ENCODE results near the gene FAM136A. TPM values are rescaled to one million over a fixed set of nuclear protein-coding genes. Genes with fewer than 3 reads are reported as not detected.
"Not testable (repeated sequence)": the region's sequence is repeated elsewhere in the genome, so short reads cannot be mapped to it uniquely, and the experiment has no call there.

Gene FAM136A
- total and polyA plus RNA-seq, 2 donors (not counting 1 experiment from before 2014, with no cell fraction given): 31.1 to 41.6 TPM

GRCh38 chr2:70303186-70303585, 1.3 kb upstream of the FAM136A start:
- POLR2A ChIA-PET: interaction anchor here (2.0 kb wide), 1 partner anchor 10 kb away, joined by 13 read pairs; the partner anchor contains the start of gene SNRPG
- H3K4me1 ChIP-seq (ENCODE audit: control insufficient read depth in 2 of 2, insufficient read depth in 2 of 2, low read length in 2 of 2): peaks cover 7 to 14% of the 10 kb centered on the region in 2 donors
- TF ChIP-seq CTCF (IDR thresholded peaks at IDR 0.05): no peak
- no peak for TF ChIP-seq EZH2 (IDR thresholded peaks at IDR 0.05; ENCODE audit: borderline replicate concordance, insufficient read depth, low read depth, low read length, poor library complexity, severe bottlenecking)
- Mint-ChIP-seq H3K27me3 (no peaks in the 10 kb centered on the region), H3K4me3 (no peak overlapping the region), H3K4me1 (peaks cover 20% of the 10 kb centered on the region), H3K27ac (no peak overlapping the region), H3K9me3 (ENCODE audit: insufficient read depth) (no peaks in the 10 kb centered on the region)
- no peak for ATAC-seq (ENCODE audit: low read depth)
- DNase-seq: no peak
- H3K9me3 ChIP-seq (ENCODE audit: control extremely low read depth in 1 of 3, control insufficient read depth in 2 of 3, insufficient read depth in 1 of 3, low read length in 2 of 3): no peaks in the 10 kb centered on the region
- no peak overlapping the region for H3K4me3 ChIP-seq (ENCODE audit: control extremely low read depth in 1 of 5, extremely low read depth in 1 of 5, insufficient read depth in 1 of 5, low read depth in 2 of 5, low read length in 4 of 5)
- H3K36me3 ChIP-seq (replicated peaks in 1 of 2; ENCODE audit: control extremely low read depth in 1 of 2, control insufficient read depth in 1 of 2, extremely low read depth in 1 of 2, insufficient read depth in 2 of 2, low read length in 1 of 2): peaks cover 5 to 19% of the 10 kb centered on the region in 2 experiments
- no peak overlapping the region for H3K27ac ChIP-seq (ENCODE audit: low read length in 2 of 2)
- H3K79me2 ChIP-seq (ENCODE audit: control insufficient read depth, insufficient read depth, low read length): peaks cover 7% of the 10 kb centered on the region
- no peak overlapping the region for H2AFZ ChIP-seq (ENCODE audit: insufficient read depth, low read depth, low read length, poor library complexity, severe bottlenecking)
- intact Hi-C loops (cut with micrococcal nuclease): loop anchor here (5.0 to 10.0 kb wide), 5 partner anchors 464 to 1836 kb away; partner anchors contain the start of genes AAK1, ADD2, APLF and FBXO48
- no peak overlapping the region for H3K9ac ChIP-seq (ENCODE audit: low read length)
- no peaks in the 10 kb centered on the region for H4K20me1 ChIP-seq (ENCODE audit: control insufficient read depth, insufficient read depth, low read length, poor library complexity, severe bottlenecking)
- WGBS (ENCODE audit: insufficient coverage): 100% methylated on average over 2 of the region's 3 CpGs
- CTCF ChIA-PET: interaction anchor here (0.7 to 6.6 kb wide), 17 partner anchors 10 to 644 kb away, joined by 3 to 148 read pairs (median 4); partner anchors contain the start of genes ADD2, MXD1 and SNRPG
- no peak overlapping the region for H3K4me2 ChIP-seq (replicated peaks; ENCODE audit: low read depth, low read length, poor library complexity, severe bottlenecking)
- H3K27me3 ChIP-seq (replicated peaks in 1 of 4; ENCODE audit: control extremely low read depth in 1 of 4, control insufficient read depth in 3 of 4, insufficient read depth in 4 of 4, low read length in 3 of 4): no peaks in the 10 kb centered on the region

- Histone ChIP-seq H3K4me3 (ENCODE audit: control extremely low read depth in 1 of 5, extremely low read depth in 1 of 5, insufficient read depth in 1 of 5, low read depth in 2 of 5, low read length in 4 of 5) (peak overlapping the region in 2 of 5 experiments; percentile 61 to 71), H2AFZ (ENCODE audit: insufficient read depth, low read depth, low read length, poor library complexity, severe bottlenecking) (peak overlapping the region; percentile 97), H3K4me1 (ENCODE audit: control insufficient read depth in 2 of 2, insufficient read depth in 2 of 2, low read length in 2 of 2) (peaks cover 7 to 14% of the 10 kb centered on the region in 2 donors), H3K9ac (ENCODE audit: low read length) (peak overlapping the region; percentile 73), H3K36me3 (replicated peaks in 1 of 2; ENCODE audit: control extremely low read depth in 1 of 2, control insufficient read depth in 1 of 2, extremely low read depth in 1 of 2, insufficient read depth in 2 of 2, low read length in 1 of 2) (peaks cover 5 to 20% of the 10 kb centered on the region in 2 experiments), H3K4me2 (replicated peaks; ENCODE audit: low read depth, low read length, poor library complexity, severe bottlenecking) (peak overlapping the region; percentile 76)
- WGBS (ENCODE audit: insufficient coverage): 78% methylated on average over 9 of the region's 11 CpGs
- Mint-ChIP-seq H3K4me1 (peaks cover 22% of the 10 kb centered on the region), H3K27ac (peak overlapping the region; percentile 95), H3K4me3 (peak overlapping the region; percentile 94)
- CTCF ChIA-PET: interaction anchor here (0.7 to 6.6 kb wide), 17 partner anchors 9 to 645 kb away, joined by 3 to 148 read pairs (median 5); partner anchors contain the start of genes C2orf42, MXD1, PCYOX1 and SNRPG
- not testable (repeated sequence) for H3K9me3 ChIP-seq (ENCODE audit: control extremely low read depth in 1 of 3, control insufficient read depth in 2 of 3, insufficient read depth in 1 of 3, low read length in 2 of 3); H3K27me3 ChIP-seq (replicated peaks in 1 of 4; ENCODE audit: control extremely low read depth in 1 of 4, control insufficient read depth in 3 of 4, insufficient read depth in 4 of 4, low read length in 3 of 4); ATAC-seq (ENCODE audit: low read depth); H3K9me3 Mint-ChIP-seq (ENCODE audit: insufficient read depth); H3K27ac ChIP-seq (ENCODE audit: low read length in 2 of 2); H3K79me2 ChIP-seq (ENCODE audit: control insufficient read depth, insufficient read depth, low read length); DNase-seq; H3K27me3 Mint-ChIP-seq; H4K20me1 ChIP-seq (ENCODE audit: control insufficient read depth, insufficient read depth, low read length, poor library complexity, severe bottlenecking)
- POLR2A ChIA-PET: interaction anchor here (0.6 to 2.0 kb wide), 7 partner anchors 9 to 656 kb away, joined by 3 to 13 read pairs (median 4); partner anchors contain the start of genes C2orf42, MXD1, PCYOX1 and SNRPG
- intact Hi-C loops (cut with micrococcal nuclease): loop anchor here (1.0 to 10.0 kb wide), 6 partner anchors 390 to 1835 kb away; partner anchors contain the start of genes AAK1, ADD2, APLF and FBXO48
Measured at GRCh38 chr2:70302195-70302546, 304 bp upstream of the FAM136A start.

Data from B cell (primary cell).